ENCODE data around the gene DHDDS. TPM values are rescaled to one million over a fixed set of nuclear protein-coding genes. Genes with fewer than 3 reads are reported as not detected.

Gene DHDDS
- total RNA-seq, 1 donor from 2014 or later: 23.5 TPM

DNA sequence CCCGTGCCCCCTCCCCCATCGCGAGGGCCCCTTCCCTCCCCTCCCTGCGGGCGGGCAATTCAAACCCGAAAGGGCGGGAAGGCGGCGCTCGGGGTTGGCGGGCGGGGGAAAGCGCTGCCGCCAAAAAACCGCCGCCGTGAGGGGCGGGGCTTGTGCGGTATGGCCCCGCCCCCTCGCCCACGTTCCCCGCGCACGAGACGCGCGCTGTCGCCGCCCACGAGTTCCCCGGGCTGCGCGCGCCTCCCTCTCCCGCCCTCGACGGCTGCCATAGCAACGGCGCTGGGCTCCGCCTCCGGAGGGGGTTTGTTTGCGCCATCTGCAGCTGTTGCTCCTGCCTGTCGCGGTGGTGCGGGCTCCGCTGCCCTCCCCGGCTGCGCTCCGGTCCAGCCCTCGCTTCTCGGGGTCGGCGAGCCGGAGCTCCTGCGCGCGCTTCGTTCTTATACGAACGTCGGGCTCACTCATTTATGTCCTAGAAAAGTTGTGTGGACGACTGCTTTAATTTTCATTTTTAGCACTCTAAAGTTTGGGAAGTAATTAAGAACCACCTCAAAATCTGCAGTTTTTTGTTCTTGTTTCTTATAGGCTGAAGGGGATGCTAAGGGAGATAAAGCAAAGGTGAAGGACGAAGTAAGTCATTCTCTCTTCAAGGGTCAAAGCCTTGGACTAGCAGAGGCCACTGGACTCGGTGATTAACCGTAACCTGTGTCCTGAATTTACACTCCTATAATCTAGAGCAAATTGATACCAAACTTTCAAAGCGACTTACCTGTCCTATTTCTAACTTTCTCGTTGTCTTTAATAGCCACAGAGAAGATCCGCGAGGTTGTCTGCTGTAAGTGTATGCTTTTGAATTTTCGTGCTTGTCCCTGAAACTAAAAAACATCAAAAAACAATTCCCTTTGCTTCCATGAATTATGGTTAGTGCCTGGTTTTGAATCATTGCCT lies 41.1 kb downstream of the DHDDS start:
- Histone ChIP-seq H3K4me1 (ENCODE audit: control insufficient read depth in 3 of 3, insufficient read depth in 3 of 3, low read length in 3 of 3) (peaks cover 23 to 39% (median 27%) of the 10 kb centered on the region in 3 donors), H3K9ac (ENCODE audit: low read depth in 1 of 3, low read length in 3 of 3) (peak overlapping the region; percentile 48 to 96 (median 55)), H3K27me3 (ENCODE audit: control insufficient read depth in 3 of 3, insufficient read depth in 3 of 3, low read length in 3 of 3) (no peaks in the 10 kb centered on the region), H3K36me3 (ENCODE audit: control insufficient read depth in 3 of 3, insufficient read depth in 3 of 3, low read length in 3 of 3) (peaks cover 18 to 36% (median 33%) of the 10 kb centered on the region in 3 donors), H3K27ac (ENCODE audit: low read depth, low read length) (peak overlapping the region; percentile 99), H3K9me3 (ENCODE audit: control insufficient read depth in 3 of 3, low read length in 3 of 3) (no peaks in the 10 kb centered on the region), H3K4me3 (ENCODE audit: low read length in 3 of 3) (peak overlapping the region; percentile 68 to 74 (median 68))

DNA sequence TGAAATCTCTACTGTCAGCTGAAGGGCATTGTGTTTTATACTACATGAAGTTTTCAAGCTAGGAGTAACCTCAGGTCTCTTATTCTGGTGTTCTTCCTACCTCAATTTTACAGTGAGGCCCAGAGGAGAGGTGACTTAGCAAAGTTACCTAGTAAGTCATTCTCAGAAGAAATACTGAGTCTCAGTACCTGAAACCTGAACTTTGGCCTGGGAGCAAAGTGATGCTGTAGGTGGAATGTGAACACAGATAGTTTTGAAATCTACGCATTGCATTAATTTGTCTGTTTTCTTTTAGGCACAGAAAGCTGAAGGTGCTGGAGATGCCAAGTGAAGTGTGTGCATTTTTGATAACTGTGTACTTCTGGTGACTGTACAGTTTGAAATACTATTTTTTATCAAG lies 42.7 kb downstream of the DHDDS start:
- H3K27ac ChIP-seq (ENCODE audit: low read depth, low read length): no peak overlapping the region
- peaks cover 19 to 38% (median 32%) of the 10 kb centered on the region in 3 donors for H3K36me3 ChIP-seq (ENCODE audit: control insufficient read depth in 3 of 3, insufficient read depth in 3 of 3, low read length in 3 of 3)
- peaks cover 23 to 28% (median 27%) of the 10 kb centered on the region in 3 donors for H3K4me1 ChIP-seq (ENCODE audit: control insufficient read depth in 3 of 3, insufficient read depth in 3 of 3, low read length in 3 of 3)
- H3K9ac ChIP-seq (ENCODE audit: low read depth in 1 of 3, low read length in 3 of 3): no peak overlapping the region
- H3K9me3 ChIP-seq (ENCODE audit: control insufficient read depth in 3 of 3, low read length in 3 of 3): no peaks in the 10 kb centered on the region
- no peak overlapping the region for H3K4me3 ChIP-seq (ENCODE audit: low read length in 3 of 3)
- H3K27me3 ChIP-seq (ENCODE audit: control insufficient read depth in 3 of 3, insufficient read depth in 3 of 3, low read length in 3 of 3): no peaks in the 10 kb centered on the region

- Histone ChIP-seq H3K9me3 (ENCODE audit: control insufficient read depth in 3 of 3, low read length in 3 of 3) (no peaks in the 10 kb centered on the region), H3K36me3 (ENCODE audit: control insufficient read depth in 3 of 3, insufficient read depth in 3 of 3, low read length in 3 of 3) (peaks cover 21 to 38% (median 32%) of the 10 kb centered on the region in 3 donors), H3K9ac (ENCODE audit: low read depth in 1 of 3, low read length in 3 of 3) (no peak overlapping the region), H3K4me3 (ENCODE audit: low read length in 3 of 3) (no peak overlapping the region), H3K27me3 (ENCODE audit: control insufficient read depth in 3 of 3, insufficient read depth in 3 of 3, low read length in 3 of 3) (no peaks in the 10 kb centered on the region), H3K27ac (ENCODE audit: low read depth, low read length) (no peak overlapping the region), H3K4me1 (ENCODE audit: control insufficient read depth in 3 of 3, insufficient read depth in 3 of 3, low read length in 3 of 3) (peaks cover 17 to 19% (median 18%) of the 10 kb centered on the region in 3 donors)
These were observed 43.9 kb downstream of the DHDDS start for GRCh38 chr1:26475989-26476388.

GRCh38 chr1:26476958-26477357 lies 44.8 kb downstream of the DHDDS start:
- Histone ChIP-seq H3K27ac (ENCODE audit: low read depth, low read length) (no peak overlapping the region), H3K4me3 (ENCODE audit: low read length in 3 of 3) (no peak overlapping the region), H3K9me3 (ENCODE audit: control insufficient read depth in 3 of 3, low read length in 3 of 3) (no peaks in the 10 kb centered on the region), H3K9ac (ENCODE audit: low read depth in 1 of 3, low read length in 3 of 3) (no peak overlapping the region), H3K4me1 (ENCODE audit: control insufficient read depth in 3 of 3, insufficient read depth in 3 of 3, low read length in 3 of 3) (peaks cover 8 to 10% (median 8%) of the 10 kb centered on the region in 3 donors), H3K36me3 (ENCODE audit: control insufficient read depth in 3 of 3, insufficient read depth in 3 of 3, low read length in 3 of 3) (peaks cover 21 to 38% (median 32%) of the 10 kb centered on the region in 3 donors), H3K27me3 (ENCODE audit: control insufficient read depth in 3 of 3, insufficient read depth in 3 of 3, low read length in 3 of 3) (no peaks in the 10 kb centered on the region)

DNA sequence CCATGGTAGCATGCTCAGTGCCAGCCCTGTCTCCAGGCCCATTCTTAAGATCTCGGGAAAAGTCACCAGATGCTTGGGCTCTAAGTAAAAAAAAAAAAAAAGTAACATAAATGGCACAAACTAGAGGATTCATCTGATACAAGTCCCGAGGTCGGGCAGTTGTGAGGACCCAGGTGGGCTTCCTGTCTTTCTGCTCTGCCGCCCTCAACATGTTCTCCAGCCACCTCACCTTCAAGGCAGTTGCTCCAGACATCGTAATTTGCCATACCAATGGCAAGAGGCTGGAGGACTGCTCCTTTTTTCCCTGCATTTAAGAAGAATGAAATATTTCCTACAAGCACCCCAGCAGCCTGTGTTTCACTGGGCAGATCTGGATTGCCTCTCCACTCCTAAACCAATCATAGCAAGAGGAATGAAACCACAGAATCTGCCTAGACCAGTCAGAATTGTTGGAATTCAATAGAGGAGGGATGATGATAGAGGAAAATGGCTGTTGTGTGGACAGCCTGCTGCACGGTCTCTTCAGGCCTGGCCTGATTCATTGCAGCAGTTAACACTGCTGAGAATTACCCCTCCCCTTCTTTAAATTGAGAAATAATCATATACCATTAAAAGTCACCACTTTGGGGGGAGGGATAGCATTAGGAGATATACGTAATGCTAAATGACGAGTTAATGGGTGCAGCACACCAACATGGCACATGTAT lies 45.5 kb downstream of the DHDDS start:
- Histone ChIP-seq H3K4me3 (ENCODE audit: low read length in 3 of 3) (no peak overlapping the region), H3K9ac (ENCODE audit: low read depth in 1 of 3, low read length in 3 of 3) (no peak overlapping the region), H3K4me1 (ENCODE audit: control insufficient read depth in 3 of 3, insufficient read depth in 3 of 3, low read length in 3 of 3) (peaks cover 7 to 9% (median 8%) of the 10 kb centered on the region in 3 donors), H3K36me3 (ENCODE audit: control insufficient read depth in 3 of 3, insufficient read depth in 3 of 3, low read length in 3 of 3) (peaks cover 21 to 38% (median 32%) of the 10 kb centered on the region in 3 donors), H3K27ac (ENCODE audit: low read depth, low read length) (no peak overlapping the region), H3K27me3 (ENCODE audit: control insufficient read depth in 3 of 3, insufficient read depth in 3 of 3, low read length in 3 of 3) (no peaks in the 10 kb centered on the region), H3K9me3 (ENCODE audit: control insufficient read depth in 3 of 3, low read length in 3 of 3) (no peaks in the 10 kb centered on the region)

DNA sequence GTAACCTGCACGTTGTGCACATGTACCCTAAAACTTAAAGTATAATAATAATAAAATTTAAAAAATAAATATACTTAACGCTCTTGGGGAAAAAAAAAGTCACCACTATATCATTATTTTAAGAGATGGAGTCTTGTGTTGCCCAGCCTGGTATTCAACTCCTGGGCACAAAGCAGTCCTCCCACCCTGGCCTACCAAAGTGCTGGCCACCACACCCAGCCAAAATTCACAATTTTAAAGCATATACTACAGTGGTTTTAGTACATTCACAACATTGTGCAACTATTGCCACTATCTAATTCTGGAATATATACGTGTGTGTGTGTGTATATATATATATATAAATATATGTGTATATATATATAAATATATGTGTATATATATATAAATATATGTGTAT lies 46.0 kb downstream of the DHDDS start:
- H3K27me3 ChIP-seq (ENCODE audit: control insufficient read depth in 3 of 3, insufficient read depth in 3 of 3, low read length in 3 of 3): no peaks in the 10 kb centered on the region
- H3K4me1 ChIP-seq (ENCODE audit: control insufficient read depth in 3 of 3, insufficient read depth in 3 of 3, low read length in 3 of 3): peaks cover 7 to 9% (median 8%) of the 10 kb centered on the region in 3 donors
- no peak overlapping the region for H3K4me3 ChIP-seq (ENCODE audit: low read length in 3 of 3)
- H3K9ac ChIP-seq (ENCODE audit: low read depth in 1 of 3, low read length in 3 of 3): no peak overlapping the region
- no peaks in the 10 kb centered on the region for H3K9me3 ChIP-seq (ENCODE audit: control insufficient read depth in 3 of 3, low read length in 3 of 3)
- H3K27ac ChIP-seq (ENCODE audit: low read depth, low read length): no peak overlapping the region
- H3K36me3 ChIP-seq (ENCODE audit: control insufficient read depth in 3 of 3, insufficient read depth in 3 of 3, low read length in 3 of 3): peaks cover 21 to 38% (median 32%) of the 10 kb centered on the region in 3 donors

DNA sequence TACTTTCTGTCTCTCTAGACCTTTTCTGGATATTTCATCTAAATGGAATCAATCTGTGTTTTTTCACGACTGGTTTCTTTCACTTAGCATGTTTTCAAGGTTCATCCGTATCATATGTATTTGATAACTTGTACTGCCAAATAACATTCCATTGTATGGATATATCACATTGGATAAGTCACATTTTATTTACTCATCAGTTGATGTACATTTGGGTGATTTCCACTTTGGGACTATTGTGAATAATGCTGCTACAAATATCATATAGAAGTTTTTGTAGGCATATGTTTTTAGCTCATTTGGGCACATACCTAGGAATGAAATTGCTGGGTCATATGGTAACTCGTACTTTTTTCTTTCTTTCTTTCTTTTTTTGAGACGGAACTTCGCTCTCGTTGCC lies 46.9 kb downstream of the DHDDS start:
- no peaks in the 10 kb centered on the region for H3K9me3 ChIP-seq (ENCODE audit: control insufficient read depth in 3 of 3, low read length in 3 of 3)
- H3K27me3 ChIP-seq (ENCODE audit: control insufficient read depth in 3 of 3, insufficient read depth in 3 of 3, low read length in 3 of 3): no peaks in the 10 kb centered on the region
- H3K4me1 ChIP-seq (ENCODE audit: control insufficient read depth in 3 of 3, insufficient read depth in 3 of 3, low read length in 3 of 3): peaks cover under 1 to 2% (median under 1%) of the 10 kb centered on the region in 3 donors
- peaks cover 19 to 31% (median 27%) of the 10 kb centered on the region in 3 donors for H3K36me3 ChIP-seq (ENCODE audit: control insufficient read depth in 3 of 3, insufficient read depth in 3 of 3, low read length in 3 of 3)
- no peak overlapping the region for H3K9ac ChIP-seq (ENCODE audit: low read depth in 1 of 3, low read length in 3 of 3)
- H3K4me3 ChIP-seq (ENCODE audit: low read length in 3 of 3): no peak overlapping the region
- H3K27ac ChIP-seq (ENCODE audit: low read depth, low read length): no peak overlapping the region

DNA sequence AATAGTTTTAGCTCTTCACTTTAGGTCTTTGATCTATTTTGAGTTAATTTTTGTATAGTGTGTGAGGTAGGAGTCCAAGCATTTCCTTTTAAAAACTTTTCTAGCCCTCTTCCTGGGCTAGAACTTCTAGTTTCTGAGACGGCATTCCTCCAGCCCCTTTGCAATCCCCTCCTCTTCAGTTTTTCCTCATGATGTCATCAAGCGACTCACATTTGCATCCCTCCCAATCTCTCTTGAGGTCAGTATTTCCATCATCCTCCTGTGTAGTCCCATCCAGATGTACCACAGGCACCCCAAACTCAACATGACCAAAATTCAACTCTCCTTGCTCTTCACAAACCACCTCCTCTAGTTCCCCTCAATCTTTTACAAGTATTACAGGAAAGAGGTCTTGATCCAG lies 50.8 kb downstream of the DHDDS start:
- no peaks in the 10 kb centered on the region for H3K9me3 ChIP-seq (ENCODE audit: control insufficient read depth in 3 of 3, low read length in 3 of 3)
- no peak overlapping the region for H3K27ac ChIP-seq (ENCODE audit: low read depth, low read length)
- peaks cover 0 to 6% (median 6%) of the 10 kb centered on the region in 3 donors for H3K36me3 ChIP-seq (ENCODE audit: control insufficient read depth in 3 of 3, insufficient read depth in 3 of 3, low read length in 3 of 3)
- H3K9ac ChIP-seq (ENCODE audit: low read depth in 1 of 3, low read length in 3 of 3): no peak overlapping the region
- no peaks in the 10 kb centered on the region for H3K4me1 ChIP-seq (ENCODE audit: control insufficient read depth in 3 of 3, insufficient read depth in 3 of 3, low read length in 3 of 3)
- no peaks in the 10 kb centered on the region for H3K27me3 ChIP-seq (ENCODE audit: control insufficient read depth in 3 of 3, insufficient read depth in 3 of 3, low read length in 3 of 3)
- no peak overlapping the region for H3K4me3 ChIP-seq (ENCODE audit: low read length in 3 of 3)

GRCh38 chr1:26483980-26484379 lies 51.9 kb downstream of the DHDDS start:
- Histone ChIP-seq H3K9me3 (ENCODE audit: control insufficient read depth in 3 of 3, low read length in 3 of 3) (no peaks in the 10 kb centered on the region), H3K27me3 (ENCODE audit: control insufficient read depth in 3 of 3, insufficient read depth in 3 of 3, low read length in 3 of 3) (no peaks in the 10 kb centered on the region), H3K4me3 (ENCODE audit: low read length in 3 of 3) (no peak overlapping the region), H3K27ac (ENCODE audit: low read depth, low read length) (no peak overlapping the region), H3K9ac (ENCODE audit: low read depth in 1 of 3, low read length in 3 of 3) (no peak overlapping the region), H3K4me1 (ENCODE audit: control insufficient read depth in 3 of 3, insufficient read depth in 3 of 3, low read length in 3 of 3) (no peaks in the 10 kb centered on the region), H3K36me3 (ENCODE audit: control insufficient read depth in 3 of 3, insufficient read depth in 3 of 3, low read length in 3 of 3) (peaks cover 0 to 6% (median 4%) of the 10 kb centered on the region in 3 donors)

DNA sequence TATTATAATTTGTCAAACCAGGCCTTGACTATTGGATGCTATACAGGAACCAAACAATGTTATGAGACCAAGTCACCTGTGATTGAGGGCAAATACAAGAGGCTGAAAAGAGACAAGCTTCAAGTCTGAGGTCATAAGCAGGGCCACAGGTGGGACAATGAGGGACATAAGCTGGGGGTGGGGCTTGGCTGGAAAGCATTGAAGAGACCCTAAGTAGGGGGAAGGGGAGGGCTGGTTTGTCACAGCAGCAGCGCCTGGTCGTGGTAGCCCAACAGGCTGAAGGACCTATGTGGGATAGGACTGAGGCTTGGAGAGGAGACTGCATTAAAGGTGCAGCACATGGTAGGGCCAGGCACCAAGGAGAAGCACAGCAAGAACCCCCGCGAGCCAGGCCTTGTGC lies 58.0 kb downstream of the DHDDS start:
- Histone ChIP-seq H3K4me3 (ENCODE audit: low read length in 3 of 3) (no peak overlapping the region), H3K27me3 (ENCODE audit: control insufficient read depth in 3 of 3, insufficient read depth in 3 of 3, low read length in 3 of 3) (peaks cover 0 to 3% (median 2%) of the 10 kb centered on the region in 3 donors), H3K36me3 (ENCODE audit: control insufficient read depth in 3 of 3, insufficient read depth in 3 of 3, low read length in 3 of 3) (no peaks in the 10 kb centered on the region), H3K4me1 (ENCODE audit: control insufficient read depth in 3 of 3, insufficient read depth in 3 of 3, low read length in 3 of 3) (no peaks in the 10 kb centered on the region), H3K9me3 (ENCODE audit: control insufficient read depth in 3 of 3, low read length in 3 of 3) (no peaks in the 10 kb centered on the region), H3K9ac (ENCODE audit: low read depth in 1 of 3, low read length in 3 of 3) (no peak overlapping the region), H3K27ac (ENCODE audit: low read depth, low read length) (no peak overlapping the region)

All from skeletal muscle tissue (tissue), 4 donors.